Adrenal gland (tissue), 5 donors: Measurements from ENCODE around the gene YTHDC2.

Experiments used
- CTCF ChIP-seq, 6 experiments: fragments of 450-650 bp in 4 of 6; fragments of 200-600 bp in 2 of 6; sonication (generic) in 1 of 6; IDR thresholded peaks; 1 replicate in 5 of 6; 2 replicates in 1 of 6; pipeline versions ENCODE4 v1.5.1 to v1.8.0; 2016 to 2021; ENCODE audit warnings: antibody characterized with exemption in 6 of 6, mild to moderate bottlenecking in 2 of 6, moderate library complexity in 1 of 6
- POLR2A ChIP-seq, 2 donors: fragments of 450-650 bp; IDR thresholded peaks; one replicate each; pipeline ENCODE4 v1.6.1; 2017; ENCODE audit warnings: antibody characterized with exemption in 2 of 2, mild to moderate bottlenecking in 2 of 2, moderate library complexity in 1 of 2
- donor health status: DM: no; HTN: no; CAD: no.

DNA sequence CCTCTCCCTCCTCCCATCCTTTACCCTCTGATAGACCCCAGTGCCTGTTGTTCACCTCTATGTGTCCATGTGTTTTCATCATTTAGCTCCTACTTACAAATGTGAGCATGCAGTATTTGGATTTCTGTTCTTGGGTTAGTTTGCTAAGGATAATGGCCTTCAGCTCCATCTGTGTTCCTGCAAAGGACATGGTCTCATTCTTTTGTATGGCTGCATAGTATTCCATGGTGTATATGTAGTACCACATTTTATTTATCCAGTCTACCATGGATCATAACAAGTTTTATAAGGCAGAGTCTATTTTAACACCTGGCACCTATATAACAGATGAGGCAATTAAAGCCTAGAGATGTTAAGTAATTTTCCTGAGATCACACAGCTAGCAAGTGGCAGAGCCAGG, 7.4 kb downstream of the YTHDC2 start:
- TF ChIP-seq CTCF (IDR thresholded peaks at IDR 0.05) (no peak), POLR2A (IDR thresholded peaks at IDR 0.05) (no peak)
